GM18520 (cell line): Measurements from ENCODE around the gene PRDX5.
"Not testable (repeated sequence)": the region's sequence is repeated elsewhere in the genome, so short reads cannot be mapped to it uniquely, and the experiment has no call there.

Experiments used
- ATAC-seq: cut with Tn5 transposase; IDR thresholded peaks from one replicate; pipeline ENCODE4 v1.9.1; 2021; ENCODE audit not compliant: unreplicated experiment

Gene PRDX5

GRCh38 chr11:64323373-64323772 is 5.5 kb downstream of the PRDX5 start:
- no peak for ATAC-seq

GRCh38 chr11:64323984-64324383 is 6.1 kb downstream of the PRDX5 start:
- not testable (repeated sequence) for ATAC-seq

GRCh38 chr11:64324692-64325469 is 7.0 kb downstream of the PRDX5 start:
- no peak for ATAC-seq

GRCh38 chr11:64327375-64327774 is 9.5 kb downstream of the PRDX5 start:
- ATAC-seq = no peak

- no peak for ATAC-seq
Observed at GRCh38 chr11:64327993-64328392, 10.1 kb downstream of the PRDX5 start.

GRCh38 chr11:64330888-64331287 is 13.0 kb downstream of the PRDX5 start:
- ATAC-seq = no peak

GRCh38 chr11:64331569-64332371 is 13.8 kb downstream of the PRDX5 start:
- ATAC-seq = peak; percentile 54

GRCh38 chr11:64333556-64333955 is 15.6 kb downstream of the PRDX5 start:
- ATAC-seq = no peak

GRCh38 chr11:64334764-64335735 is 17.1 kb downstream of the PRDX5 start:
- peak; percentile 62 for ATAC-seq

- ATAC-seq = no peak
Observed at GRCh38 chr11:64337538-64338249, 19.8 kb downstream of the PRDX5 start.

GRCh38 chr11:64338716-64339115 is 20.8 kb downstream of the PRDX5 start:
- no peak for ATAC-seq

- no peak for ATAC-seq
Observed at GRCh38 chr11:64339286-64339685, 21.4 kb downstream of the PRDX5 start.

- peak; percentile 56 for ATAC-seq
Observed at GRCh38 chr11:64339754-64340408, 22.0 kb downstream of the PRDX5 start, which contains the start of gene CCDC88B. TSS of gene CCDC88B (plus strand) at chr11:64340204. CDS start at chr11:64340267, 63 bp downstream.

- no peak for ATAC-seq
Observed at GRCh38 chr11:64340671-64341335, 22.9 kb downstream of the PRDX5 start.

GRCh38 chr11:64341429-64341828 is 23.5 kb downstream of the PRDX5 start:
- ATAC-seq = no peak

GRCh38 chr11:64341851-64342791 is 24.2 kb downstream of the PRDX5 start:
- ATAC-seq = no peak

- ATAC-seq = no peak
Observed at GRCh38 chr11:64342869-64343745, 25.2 kb downstream of the PRDX5 start.
